ENCODE measurements around the gene MEI1.
"Not testable (repeated sequence)": the region's sequence is repeated elsewhere in the genome, so short reads cannot be mapped to it uniquely, and the experiment has no call there.

MEI1 gene, protein sequence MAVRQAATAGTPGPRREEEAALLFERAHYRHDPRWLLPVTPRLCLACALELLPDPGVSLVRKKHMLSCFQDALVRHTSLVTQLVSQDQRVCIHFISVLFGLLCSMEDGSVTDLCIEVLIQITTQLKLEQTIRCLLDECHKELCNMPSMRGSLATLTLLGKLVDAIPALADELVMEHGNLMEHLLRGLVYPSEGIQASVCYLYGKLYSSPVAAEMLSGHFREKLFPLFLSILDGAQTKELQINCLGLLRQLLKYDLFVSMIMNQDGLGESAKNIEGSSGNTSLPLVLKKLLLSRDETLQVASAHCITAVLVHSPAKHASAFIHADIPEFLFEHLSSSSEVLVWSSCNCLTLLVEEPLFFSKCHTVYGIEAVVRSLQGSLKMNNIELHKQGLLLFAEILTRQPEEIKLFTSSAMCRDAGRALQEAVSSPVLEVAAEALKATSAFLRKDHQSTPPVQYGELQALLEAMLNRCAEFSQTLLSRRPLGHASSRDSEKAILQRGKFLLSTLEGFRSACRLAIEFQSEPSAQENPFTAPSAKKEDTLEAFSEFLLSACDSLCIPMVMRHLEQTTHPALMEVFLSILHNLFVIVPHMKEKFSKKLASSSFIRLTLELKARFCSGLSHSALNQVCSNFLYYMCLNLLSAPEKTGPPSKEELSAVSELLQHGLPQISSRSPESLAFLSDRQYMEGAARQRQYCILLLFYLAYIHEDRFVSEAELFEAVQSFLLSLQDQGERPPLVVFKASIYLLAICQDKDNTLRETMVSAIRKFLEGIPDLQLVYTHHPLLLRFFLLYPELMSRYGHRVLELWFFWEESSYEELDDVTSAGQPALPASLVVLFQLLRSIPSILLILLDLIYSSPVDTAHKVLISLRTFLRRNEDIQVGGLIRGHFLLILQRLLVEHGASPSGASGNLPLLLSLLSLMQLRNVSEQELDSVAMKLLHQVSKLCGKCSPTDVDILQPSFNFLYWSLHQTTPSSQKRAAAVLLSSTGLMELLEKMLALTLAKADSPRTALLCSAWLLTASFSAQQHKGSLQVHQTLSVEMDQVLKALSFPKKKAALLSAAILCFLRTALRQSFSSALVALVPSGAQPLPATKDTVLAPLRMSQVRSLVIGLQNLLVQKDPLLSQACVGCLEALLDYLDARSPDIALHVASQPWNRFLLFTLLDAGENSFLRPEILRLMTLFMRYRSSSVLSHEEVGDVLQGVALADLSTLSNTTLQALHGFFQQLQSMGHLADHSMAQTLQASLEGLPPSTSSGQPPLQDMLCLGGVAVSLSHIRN

DNA sequence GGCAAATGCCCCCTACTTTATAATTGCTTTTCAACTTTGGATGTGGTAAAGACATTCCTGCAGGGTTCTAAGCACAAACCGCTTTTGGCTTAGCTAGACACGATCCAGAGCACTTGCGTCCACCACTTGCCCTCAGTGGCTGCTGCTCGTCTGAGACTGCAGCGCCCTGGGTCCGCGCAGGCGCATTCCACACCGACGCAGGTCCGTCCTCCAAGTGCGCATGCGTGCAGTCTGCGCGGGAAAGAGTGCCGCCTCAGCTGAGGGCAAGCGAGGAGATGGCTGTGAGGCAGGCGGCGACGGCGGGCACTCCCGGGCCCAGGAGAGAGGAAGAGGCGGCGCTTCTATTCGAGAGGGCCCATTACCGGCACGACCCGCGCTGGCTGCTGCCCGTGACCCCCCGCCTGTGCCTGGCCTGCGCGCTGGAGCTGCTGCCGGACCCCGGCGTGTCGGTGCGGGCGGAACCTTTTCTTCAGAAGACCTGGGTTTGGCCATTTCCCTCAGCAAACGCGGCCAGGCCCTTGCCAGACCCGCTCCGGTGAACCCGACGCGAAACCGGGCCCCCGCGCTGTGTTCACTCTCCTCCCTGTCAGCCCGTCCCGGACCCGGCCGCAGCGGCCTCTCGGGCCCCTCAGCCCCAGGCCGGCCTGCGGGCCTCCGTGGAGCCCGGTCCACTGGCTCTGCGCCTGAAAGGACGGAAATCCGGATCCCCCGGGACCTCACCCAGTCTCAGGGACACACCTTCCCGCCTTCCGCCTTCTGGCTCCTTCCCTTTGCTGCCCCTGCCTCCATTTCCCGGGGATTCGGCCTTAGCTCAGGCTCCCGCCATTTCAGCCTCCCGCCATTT lies at the start of gene MEI1:
Gene MEI1, plus strand, starts transcription at position 240 of the 844 bp plus-strand sequence. Its CDS starts 36 bp downstream, at position 276.
- no peak within 1 kb of the TSS; the same call in 1 of the 2 replicates for H3K4me3 ChIP-seq (ENCODE audit: low read length)
- TF ChIP-seq ZNF274 (IDR thresholded peaks at IDR 0.05; ENCODE audit: low read depth, low read length) = no peak

DNA sequence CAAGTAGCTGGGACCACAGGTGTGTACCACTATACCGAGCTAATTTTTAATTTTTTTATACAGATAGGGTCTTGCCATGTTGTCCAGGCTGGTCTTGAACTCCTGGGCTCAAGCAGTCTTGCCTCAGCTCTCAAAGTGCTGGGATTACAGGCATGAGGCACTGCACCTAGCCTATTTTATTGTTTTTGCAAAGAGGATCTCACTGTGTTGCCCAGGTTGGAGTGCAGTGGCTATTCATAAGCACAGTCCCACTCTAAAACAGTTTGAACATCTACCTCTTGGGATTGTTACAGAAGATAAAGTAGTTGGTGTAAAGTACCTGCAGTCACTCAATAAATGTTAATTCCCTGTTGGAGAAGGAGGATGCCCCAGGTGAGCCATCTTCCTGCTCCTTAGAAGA lies 49.1 kb upstream of the MEI1 start:
- no peak overlapping the region for H3K4me3 ChIP-seq (ENCODE audit: low read length)
- TF ChIP-seq ZNF274 (IDR thresholded peaks at IDR 0.05; ENCODE audit: low read depth, low read length) = no peak

GRCh38 chr22:41650821-41651220 lies 48.5 kb upstream of the MEI1 start:
- no peak for TF ChIP-seq ZNF274 (IDR thresholded peaks at IDR 0.05; ENCODE audit: low read depth, low read length)
- no peak overlapping the region for H3K4me3 ChIP-seq (ENCODE audit: low read length)

DNA sequence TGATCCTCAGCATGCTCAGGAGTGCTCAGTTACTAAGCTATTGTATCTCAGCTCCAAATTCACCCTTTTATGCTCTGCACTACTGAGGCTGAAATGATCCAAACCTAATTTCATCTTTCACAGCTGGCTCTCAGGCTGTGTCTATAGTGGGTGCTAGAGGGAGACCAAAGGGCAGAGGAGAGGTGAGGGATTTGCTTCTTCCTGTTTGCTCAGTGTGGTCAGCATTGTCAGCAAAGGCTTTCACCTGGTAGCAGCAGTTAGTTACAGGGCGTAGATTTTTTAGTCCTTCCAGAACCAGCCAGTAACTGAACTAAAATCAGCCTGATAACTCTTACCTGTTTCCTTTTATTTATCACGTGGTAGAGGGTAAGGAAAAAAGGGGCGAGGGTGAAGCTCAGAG lies 45.0 kb upstream of the MEI1 start:
- no peak overlapping the region for H3K4me3 ChIP-seq (ENCODE audit: low read length)
- TF ChIP-seq ZNF274 (IDR thresholded peaks at IDR 0.05; ENCODE audit: low read depth, low read length) = no peak

DNA sequence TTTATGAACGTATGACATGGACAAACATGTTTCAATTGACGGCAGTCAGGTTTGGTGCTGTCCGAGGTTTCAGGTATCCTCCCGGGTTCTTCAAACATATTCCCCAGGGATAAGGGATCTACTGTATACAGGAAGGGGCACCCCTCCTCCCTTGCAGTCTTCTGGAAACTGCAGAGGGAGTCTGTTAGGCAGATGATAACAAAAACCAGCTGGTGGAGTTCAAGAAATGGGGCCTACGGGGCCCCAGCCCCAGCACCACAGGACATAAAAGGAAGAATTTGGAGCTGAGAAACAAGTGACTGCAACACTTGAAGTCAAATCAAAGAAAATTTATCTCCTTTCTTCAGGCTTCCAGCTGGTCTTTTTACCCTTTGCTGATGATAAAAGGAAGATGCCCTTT lies 42.7 kb upstream of the MEI1 start:
- no peak for TF ChIP-seq ZNF274 (IDR thresholded peaks at IDR 0.05; ENCODE audit: low read depth, low read length)
- no peak overlapping the region for H3K4me3 ChIP-seq (ENCODE audit: low read length)

DNA sequence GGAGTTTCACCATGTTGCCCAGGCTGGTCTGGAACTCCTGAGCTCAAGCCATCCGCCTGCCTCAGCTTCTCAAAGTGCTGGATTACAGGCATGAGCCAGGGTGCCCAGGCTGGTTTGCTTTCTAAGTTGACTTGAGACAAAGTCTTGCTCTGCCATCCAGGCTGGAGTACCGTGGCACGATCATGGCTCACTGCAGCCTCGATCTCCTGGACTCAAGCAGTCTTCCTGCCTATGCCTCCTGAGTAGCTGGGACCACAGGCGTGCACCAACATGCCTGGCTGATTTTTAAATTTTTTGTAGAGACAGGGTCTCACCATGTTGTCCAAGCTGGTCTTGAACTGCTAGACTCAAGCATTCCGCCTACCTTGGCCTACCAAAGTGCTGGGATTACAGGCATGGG lies 41.6 kb upstream of the MEI1 start:
- no peak overlapping the region for H3K4me3 ChIP-seq (ENCODE audit: low read length)
- TF ChIP-seq ZNF274 (IDR thresholded peaks at IDR 0.05; ENCODE audit: low read depth, low read length) = no peak

DNA sequence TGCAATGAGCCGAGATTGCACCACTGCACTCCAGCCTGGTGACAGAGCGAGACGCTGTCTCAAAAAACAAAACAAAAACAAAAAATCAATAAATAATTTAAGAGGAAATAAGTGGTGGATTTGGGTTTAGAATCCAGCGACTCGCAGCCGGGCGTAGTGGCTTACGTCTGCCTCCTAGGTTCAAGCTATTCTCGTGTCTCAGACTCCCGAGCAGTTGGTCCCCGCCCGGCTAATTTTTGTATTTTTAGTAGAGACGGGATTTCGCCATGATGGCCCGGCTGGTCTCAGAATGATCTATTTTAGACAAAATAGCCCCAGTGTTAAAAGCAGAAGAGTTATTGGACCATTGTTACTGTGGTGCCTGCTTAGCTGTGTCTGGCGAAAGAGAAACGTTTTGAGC lies 40.4 kb upstream of the MEI1 start:
- no peak overlapping the region for H3K4me3 ChIP-seq (ENCODE audit: low read length)

DNA sequence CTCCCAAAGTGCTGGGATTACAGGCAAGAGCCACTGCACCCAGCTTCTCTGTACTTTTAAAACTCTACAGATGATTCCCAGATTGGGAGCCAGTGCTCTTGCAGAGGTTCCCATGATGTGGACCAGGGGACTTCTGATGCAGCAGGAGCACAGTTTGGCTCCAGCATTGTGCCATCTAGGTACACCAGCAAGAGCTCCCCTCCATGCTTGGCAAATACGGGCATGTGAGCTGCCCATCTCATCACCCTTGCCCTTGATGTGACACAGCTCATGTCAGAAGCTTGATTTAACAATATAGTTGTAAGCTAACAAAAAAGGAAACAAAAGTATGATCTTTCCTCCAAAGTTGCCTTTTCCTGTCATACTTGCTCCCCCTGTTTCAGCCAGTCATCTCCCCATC lies 39.4 kb upstream of the MEI1 start:
- no peak for TF ChIP-seq ZNF274 (IDR thresholded peaks at IDR 0.05; ENCODE audit: low read depth, low read length)
- H3K4me3 ChIP-seq (ENCODE audit: low read length) = no peak overlapping the region

More for the DNA sequence above, 40.4 kb upstream of the MEI1 start:
- TF ChIP-seq ZNF274 (IDR thresholded peaks at IDR 0.05; ENCODE audit: low read depth, low read length) = no peak

- no peak for TF ChIP-seq ZNF274 (IDR thresholded peaks at IDR 0.05; ENCODE audit: low read depth, low read length)
- H3K4me3 ChIP-seq (ENCODE audit: low read length) = no peak overlapping the region
Measured at GRCh38 chr22:41660416-41660815, 38.9 kb upstream of the MEI1 start.

- TF ChIP-seq ZNF274 (IDR thresholded peaks at IDR 0.05; ENCODE audit: low read depth, low read length) = no peak
- no peak overlapping the region for H3K4me3 ChIP-seq (ENCODE audit: low read length)
Measured at GRCh38 chr22:41661088-41661487, 38.2 kb upstream of the MEI1 start.

DNA sequence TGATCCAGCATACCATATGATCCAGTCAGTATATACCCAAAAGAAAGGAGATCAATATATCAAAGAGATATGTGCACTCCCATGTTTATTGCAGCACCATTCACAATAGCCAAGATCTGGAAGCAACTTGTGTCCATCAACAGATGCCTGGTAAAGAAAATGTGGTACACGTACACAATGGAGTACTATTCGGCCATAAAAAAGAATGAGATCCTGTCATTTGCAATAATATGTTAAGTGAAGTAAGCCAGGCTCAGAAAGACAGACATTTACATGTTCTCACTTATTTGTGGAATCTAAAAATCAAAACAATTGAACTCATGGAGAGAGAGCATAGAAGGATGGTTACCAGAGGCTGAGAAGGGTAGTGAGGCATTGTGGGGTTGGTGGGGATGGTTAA lies 37.6 kb upstream of the MEI1 start:
- TF ChIP-seq ZNF274 (IDR thresholded peaks at IDR 0.05; ENCODE audit: low read depth, low read length) = no peak
- H3K4me3 ChIP-seq (ENCODE audit: low read length) = no peak overlapping the region

- H3K4me3 ChIP-seq (ENCODE audit: low read length) = not testable (repeated sequence)
Measured at GRCh38 chr22:41663594-41663993, 35.7 kb upstream of the MEI1 start.

GRCh38 chr22:41664490-41664889 lies 34.8 kb upstream of the MEI1 start:
- no peak overlapping the region for H3K4me3 ChIP-seq (ENCODE audit: low read length)
- TF ChIP-seq ZNF274 (IDR thresholded peaks at IDR 0.05; ENCODE audit: low read depth, low read length) = no peak

Measured in GM08714 (cell line).